SK-N-SH treated with all-trans-retinoic acid at 6 μM for 48 hours (cell line): ENCODE data around the gene ELP1.

Source experiments
- BACH2 ChIP-seq: fragments of 250-450 bp; sonication (Bioruptor Pico); IDR thresholded peaks from 2 replicates; pipeline ENCODE4 v1.9.0; 2021; ENCODE audit warnings: mild to moderate bottlenecking, borderline replicate concordance
- ESRRG ChIP-seq: fragments of 250-450 bp; sonication (Bioruptor Pico); IDR thresholded peaks from 2 replicates; pipeline ENCODE4 v1.6.1; 2021; ENCODE audit warnings: mild to moderate bottlenecking
- OSR1 ChIP-seq: fragments of 250-450 bp; sonication (Bioruptor Pico); IDR thresholded peaks from 2 replicates; pipeline ENCODE4 v1.8.0; 2022; ENCODE audit warnings: moderate library complexity, mild to moderate bottlenecking, inconsistent platforms
- ZFP3 ChIP-seq: fragments of 250-450 bp; sonication (Bioruptor Pico); IDR thresholded peaks from 2 replicates; pipeline ENCODE4 v1.5.0; 2020; ENCODE audit warnings: mild to moderate bottlenecking, moderate library complexity
- ZFP30 ChIP-seq: fragments of 450-650 bp; formaldehyde crosslinking; IDR thresholded peaks from 2 replicates; pipeline ENCODE4 v1.5.0; 2022; ENCODE audit warnings: mild to moderate bottlenecking, moderate library complexity
- ZNF70 ChIP-seq: fragments of 450-650 bp; formaldehyde crosslinking; IDR thresholded peaks from 2 replicates; pipeline ENCODE4 v1.5.0; 2020; ENCODE audit warnings: mild to moderate bottlenecking, moderate library complexity

DNA sequence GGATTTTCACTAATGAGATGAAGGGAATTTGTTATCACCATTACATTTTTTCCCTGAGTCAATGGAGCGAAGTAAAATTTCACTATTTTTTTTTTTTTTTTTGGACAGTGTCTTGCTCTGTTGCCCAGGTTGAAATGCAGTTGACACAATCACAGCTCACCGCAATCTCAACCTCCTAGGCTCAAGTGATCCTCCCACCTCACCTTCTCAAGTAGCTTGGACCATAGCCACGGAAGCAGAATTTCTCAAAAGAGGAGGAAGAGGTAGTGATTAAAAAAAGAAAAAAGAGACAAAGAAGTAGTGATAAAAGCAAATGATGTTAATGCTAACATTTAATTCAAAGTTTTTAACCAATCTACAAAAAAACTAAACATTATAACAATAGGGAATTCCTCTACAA, 29.8 kb downstream of the ELP1 start:
- no peak for TF ChIP-seq OSR1 (CRISPR knock-in tag)
- TF ChIP-seq BACH2 (CRISPR knock-in tag) = no peak
- no peak for TF ChIP-seq ESRRG (CRISPR knock-in tag)
- TF ChIP-seq ZFP3 (CRISPR knock-in tag) = no peak
- TF ChIP-seq ZFP30 (CRISPR knock-in tag) = no peak
- TF ChIP-seq ZNF70 (CRISPR knock-in tag) = no peak
